HG02610 (cell line): ENCODE measurements around the gene OCLN.
"Not testable (repeated sequence)": the region's sequence is repeated elsewhere in the genome, so short reads cannot be mapped to it uniquely, and the experiment has no call there.

Source experiments
- ATAC-seq: cut with Tn5 transposase; IDR thresholded peaks from one replicate; pipeline ENCODE4 v1.9.1; 2021; ENCODE audit warnings: mild to moderate bottlenecking, moderate library complexity; ENCODE audit not compliant: unreplicated experiment

Gene OCLN

DNA sequence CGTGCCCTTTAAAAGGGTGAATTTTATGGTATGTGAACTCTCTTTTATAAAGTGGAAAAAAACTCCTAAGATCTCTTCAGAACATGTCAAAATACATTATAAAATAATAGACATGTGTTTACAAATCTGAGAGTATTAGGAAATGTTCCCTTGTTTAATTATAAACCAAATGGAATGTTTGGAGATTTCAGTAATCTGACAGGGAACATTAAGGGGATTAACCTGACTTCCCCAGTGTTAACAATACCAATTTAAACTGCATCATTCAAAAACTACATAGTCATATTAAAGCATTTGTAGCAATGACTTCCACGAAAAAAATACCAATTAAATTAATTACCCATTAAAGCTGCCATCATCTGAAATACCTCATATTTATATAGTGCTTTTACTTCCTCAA lies 1.6 kb upstream of the OCLN start:
- ATAC-seq = no peak

DNA sequence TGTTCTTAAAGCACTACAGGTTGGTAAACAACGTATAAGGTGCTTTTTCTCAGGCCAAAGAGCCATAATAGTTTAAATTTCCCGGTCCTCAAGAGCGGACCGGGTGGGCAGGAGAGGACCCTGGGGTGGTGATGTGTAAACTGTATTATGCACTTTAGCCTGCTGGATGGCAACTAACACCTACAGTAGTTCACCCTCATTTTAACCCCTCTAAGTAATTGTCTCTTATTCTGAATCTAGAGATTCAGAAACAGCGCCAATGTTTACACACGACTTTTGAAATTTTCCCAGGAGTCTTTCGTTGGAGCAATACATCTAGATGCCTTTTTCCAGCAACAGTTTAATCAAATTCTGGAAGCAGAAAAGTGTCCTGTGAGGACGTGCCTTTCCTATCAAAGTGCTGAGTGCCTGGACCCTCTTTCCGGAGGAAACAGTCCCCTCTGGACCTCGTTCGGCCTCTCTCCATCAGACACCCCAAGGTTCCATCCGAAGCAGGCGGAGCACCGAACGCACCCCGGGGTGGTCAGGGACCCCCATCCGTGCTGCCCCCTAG lies 676 bp upstream of the OCLN start:
- no peak for ATAC-seq

DNA sequence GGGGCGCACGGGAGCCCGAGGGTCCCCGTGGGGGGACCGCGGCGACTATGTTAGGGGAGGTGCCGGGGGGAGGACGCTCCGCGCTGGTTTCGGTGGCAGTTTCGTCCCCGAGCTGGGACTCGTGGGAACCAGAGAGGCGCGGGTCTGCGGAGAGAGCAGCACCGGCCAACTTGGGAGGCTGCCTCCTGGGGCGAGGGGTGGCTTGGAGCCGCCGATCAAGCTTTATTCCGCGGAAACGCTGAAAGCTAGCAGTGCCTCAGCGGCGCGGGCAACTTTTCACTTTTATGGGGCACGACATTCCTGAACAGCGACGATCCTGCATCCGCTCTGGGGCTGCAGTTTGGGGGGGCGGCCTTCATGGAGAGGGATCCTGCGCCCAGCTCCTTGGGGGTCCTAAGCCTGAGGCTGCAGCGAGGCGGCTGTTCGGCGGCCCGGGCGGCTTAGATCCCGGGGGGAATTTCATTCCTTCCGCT lies 369 bp downstream of the OCLN start:
- peak; percentile 39 for ATAC-seq

DNA sequence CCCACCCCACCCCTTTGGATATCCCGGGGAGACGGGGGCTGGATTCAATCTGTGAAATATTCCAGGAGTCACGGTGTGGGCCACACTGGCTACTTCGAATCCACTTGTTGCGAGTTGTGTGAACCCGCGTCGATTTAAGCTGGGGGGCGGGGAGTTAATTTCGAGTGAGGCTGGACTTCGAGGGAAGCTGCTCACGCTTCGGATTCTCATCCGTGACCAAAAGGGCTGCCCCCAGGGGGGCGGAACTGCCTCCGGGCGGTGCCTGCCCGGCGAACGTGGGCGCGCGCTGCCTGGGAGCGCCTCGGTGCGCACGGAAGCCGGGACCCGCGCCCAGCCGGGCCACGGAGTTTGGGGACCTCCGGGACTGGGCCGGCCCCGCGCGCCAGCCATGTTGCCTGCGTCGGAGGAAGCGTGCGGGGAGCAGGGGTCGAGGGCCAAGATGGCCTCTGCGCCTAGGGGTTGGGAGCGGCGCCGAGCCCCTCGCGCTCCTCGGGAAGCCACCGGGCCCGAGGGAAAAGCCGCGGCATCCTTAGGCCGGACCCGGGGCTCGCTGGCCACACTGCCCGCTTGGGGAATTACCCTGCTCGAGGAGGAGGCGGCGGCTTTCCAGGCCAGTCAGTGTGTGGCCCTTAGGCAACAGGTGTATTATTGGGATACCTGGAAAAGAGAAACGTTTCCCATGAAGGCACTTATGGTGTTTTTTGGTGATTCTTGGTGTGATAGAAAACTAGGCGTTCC lies 975 bp downstream of the OCLN start:
- no peak for ATAC-seq

DNA sequence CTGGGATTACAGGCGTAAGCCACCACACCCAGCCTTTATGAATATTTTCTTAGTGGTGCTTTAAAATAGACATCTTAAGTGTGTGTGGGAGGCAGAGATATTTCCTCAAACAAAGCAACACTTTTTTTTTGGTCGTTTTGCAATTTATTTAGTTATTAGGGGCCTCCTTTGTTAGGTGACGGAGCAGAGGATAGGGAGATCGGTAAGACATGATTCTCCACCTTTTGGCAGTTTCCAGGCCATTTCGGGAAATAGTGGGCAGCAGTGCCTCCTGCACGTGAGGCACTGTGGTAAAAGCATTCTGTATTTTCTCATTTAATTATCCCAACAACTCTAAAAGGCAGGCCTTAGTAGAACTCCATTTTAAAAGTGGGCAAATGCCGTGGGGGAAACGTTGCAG lies 1.9 kb downstream of the OCLN start:
- ATAC-seq = no peak

DNA sequence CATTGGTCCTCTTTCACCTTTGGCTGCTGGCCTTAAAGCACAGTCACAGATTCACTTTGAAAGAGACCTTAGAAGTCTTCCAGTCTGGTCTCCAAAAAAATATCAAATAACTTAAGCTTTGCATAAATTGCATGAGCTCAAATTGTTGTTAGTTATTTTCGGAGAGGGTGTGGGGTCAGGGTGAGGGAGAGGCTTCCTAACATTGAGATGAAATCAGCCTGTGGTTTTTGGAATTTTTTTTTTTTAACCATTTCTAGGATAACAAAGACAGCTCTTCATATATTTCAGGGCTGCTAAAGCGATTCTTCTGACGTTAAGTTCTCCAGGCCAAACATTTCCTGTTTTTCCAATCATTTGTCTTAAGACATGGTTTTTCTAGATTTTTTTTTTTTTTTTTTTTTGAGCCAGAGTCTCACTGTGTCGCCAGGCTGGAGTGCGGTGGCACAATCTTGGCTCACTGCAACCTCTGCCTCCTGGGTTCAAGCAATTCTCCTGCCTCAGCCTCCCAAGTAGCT lies 4.5 kb downstream of the OCLN start:
- no peak for ATAC-seq

DNA sequence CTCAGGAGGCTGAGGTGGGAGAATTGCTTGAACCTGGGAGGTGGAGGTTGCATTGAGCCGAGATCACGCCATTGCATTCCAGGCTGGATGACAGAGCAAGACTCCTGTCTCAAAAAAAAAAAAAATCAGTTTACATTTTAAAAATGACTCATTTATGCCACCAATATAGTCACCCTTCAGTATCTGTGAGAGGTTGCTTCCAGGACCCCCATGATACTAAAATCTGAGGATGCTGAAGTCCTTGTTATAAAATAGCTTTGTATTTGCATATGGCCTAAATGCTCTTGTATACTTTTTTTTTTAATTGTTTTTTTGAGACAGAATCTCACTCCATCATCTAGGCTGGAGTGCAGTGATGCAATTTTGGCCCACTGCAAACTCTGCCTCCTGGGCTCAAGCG lies 5.8 kb downstream of the OCLN start:
- no peak for ATAC-seq

DNA sequence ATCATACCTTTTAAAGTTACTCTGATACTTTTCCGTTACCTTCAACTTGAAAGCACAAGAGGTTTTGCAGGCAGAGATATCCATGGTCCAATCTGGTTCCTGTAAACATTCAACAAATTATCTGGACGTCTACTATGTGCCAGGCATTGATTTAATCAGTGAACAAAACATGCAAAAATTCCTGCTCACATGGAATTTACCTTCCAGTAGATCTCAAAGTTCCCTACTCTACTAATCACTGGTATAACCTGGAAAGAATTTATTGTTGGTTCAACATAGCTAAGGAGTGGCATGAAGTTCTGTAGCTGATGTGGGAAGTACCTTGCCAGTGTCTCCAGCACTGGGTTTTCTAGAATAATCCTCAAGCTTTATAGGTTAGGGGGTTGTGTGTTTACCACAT lies 9.8 kb downstream of the OCLN start:
- no peak for ATAC-seq

DNA sequence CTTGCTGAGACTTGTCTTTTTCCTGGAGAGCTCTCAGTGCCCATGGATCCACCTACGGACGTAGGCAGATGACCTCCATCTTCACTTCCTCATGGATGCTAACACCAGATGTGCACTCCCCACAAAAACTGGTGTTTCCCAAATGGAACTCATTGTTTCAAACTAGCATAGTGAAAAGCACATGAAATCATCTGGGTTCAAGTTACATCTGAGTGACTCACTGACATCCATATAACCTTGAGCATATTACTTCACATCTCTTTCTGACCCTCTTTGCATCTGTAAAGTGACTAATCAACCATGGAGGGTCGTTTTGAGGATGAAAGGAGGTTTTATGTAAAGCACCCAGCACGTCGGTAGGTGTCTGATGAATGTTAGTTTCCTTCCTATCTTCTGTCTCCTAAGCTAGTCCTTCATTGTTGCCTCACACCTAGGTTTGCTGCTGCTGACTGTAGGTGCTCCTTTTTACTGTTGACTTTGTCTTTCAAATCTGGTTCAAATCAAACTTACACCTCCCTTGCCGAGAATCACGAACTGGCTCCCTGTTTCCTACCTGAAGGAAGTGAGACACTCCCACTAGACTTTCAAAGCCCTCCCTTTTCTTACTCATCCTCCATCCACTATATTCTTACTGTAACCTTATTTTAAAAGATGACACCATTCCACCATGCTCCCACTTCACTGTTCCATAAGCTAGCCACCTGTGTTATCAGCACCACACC lies 10.3 kb downstream of the OCLN start:
- ATAC-seq = no peak

DNA sequence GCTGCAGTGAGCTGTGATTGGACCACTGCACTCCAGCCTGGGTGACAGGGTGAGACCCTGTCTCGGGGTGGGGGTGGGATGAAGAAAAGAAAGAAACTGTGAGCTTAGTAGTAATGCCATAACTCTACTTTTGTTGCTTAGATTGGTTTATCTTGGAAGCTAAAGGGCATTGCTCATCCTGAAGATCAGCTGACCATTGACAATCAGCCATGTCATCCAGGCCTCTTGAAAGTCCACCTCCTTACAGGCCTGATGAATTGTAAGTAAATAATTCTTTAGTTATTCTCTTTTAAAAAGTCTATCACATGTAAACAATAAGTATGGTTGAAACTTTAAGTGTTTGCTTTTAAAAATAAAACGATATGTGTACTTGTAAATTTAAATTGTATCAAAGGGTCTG lies 11.4 kb downstream of the OCLN start:
- no peak for ATAC-seq

DNA sequence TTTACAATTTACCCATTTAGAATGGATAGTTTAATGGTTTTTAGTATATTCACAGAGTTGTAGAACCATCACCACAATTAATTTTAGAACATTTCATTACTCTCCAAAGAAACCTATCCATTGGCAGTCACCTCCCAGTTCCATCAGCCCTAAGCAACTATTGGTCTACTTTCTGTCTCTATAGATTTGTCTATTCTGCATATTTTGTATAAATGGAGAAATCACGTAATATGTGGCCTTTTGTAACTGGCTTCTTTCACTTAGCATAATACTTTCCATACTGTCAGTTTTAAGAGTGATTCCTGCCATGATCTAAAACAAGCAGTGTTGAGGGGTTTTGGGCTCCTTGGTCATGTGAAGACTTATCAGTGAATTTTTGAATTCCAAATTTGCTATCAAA lies 12.7 kb downstream of the OCLN start:
- ATAC-seq = no peak

DNA sequence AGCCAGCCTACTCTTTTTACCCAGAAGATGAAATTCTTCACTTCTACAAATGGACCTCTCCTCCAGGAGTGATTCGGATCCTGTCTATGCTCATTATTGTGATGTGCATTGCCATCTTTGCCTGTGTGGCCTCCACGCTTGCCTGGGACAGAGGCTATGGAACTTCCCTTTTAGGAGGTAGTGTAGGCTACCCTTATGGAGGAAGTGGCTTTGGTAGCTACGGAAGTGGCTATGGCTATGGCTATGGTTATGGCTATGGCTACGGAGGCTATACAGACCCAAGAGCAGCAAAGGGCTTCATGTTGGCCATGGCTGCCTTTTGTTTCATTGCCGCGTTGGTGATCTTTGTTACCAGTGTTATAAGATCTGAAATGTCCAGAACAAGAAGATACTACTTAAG lies 16.6 kb downstream of the OCLN start:
- ATAC-seq = no peak

DNA sequence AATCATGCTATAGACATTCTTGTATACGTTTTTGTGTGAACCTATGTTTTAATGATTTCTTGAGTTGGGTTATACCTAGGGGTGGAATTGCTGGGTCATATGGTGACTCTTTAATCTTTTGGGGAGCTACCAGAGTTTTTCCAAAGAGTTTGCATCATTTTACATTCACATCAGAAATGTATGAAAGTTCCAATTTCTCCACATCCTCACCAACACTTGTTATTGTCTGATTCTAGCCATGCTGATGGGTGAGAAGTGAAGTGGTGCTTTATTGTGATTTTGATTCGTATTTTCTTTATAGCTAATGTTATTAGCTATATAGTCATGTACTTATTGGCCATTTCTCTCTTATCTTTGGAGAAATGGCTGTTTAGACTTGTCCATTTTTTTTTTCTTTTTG lies 18.1 kb downstream of the OCLN start:
- no peak for ATAC-seq

DNA sequence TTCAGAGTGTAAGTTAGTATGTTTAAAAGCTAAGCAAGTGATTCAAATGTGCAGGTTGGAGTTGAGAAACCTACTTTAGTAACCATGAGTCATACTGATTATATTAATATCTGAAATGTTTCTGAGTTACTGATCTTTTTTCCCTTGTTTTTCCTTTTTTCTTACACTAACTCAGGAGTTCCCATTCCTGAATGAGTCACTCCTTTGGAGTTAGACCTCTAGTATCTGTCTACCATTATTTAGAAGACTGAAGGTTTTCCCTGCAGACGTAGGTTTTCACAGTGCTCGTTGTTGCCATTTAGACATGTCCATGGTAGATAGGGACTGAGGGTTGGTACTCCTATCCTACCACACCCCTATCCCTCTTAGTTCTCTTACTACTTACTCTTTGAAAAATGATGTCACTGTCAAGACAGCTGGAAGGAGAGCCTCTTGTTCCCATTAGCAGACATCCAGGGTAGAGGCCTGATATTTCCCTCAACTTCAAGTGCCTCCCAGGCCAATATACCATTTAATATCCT lies 20.2 kb downstream of the OCLN start:
- ATAC-seq = no peak

DNA sequence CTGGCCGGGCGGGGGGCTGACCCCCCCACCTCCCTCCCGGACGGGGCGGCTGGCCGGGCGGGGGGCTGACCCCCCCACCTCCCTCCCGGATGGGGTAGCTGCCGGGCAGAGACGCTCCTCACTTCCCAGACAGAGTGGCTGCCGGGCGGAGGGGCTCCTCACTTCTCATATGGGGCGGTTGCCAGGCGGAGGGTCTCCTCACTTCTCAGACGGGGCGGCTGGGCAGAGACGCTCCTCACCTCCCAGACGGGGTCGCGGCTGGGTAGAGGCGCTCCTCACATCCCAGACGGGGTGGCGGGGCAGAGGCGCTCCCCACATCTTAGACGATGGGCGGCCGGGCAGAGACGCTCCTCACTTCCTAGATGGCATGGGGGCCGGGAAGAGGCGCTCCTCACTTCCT lies 23.0 kb downstream of the OCLN start:
- ATAC-seq = not testable (repeated sequence)

DNA sequence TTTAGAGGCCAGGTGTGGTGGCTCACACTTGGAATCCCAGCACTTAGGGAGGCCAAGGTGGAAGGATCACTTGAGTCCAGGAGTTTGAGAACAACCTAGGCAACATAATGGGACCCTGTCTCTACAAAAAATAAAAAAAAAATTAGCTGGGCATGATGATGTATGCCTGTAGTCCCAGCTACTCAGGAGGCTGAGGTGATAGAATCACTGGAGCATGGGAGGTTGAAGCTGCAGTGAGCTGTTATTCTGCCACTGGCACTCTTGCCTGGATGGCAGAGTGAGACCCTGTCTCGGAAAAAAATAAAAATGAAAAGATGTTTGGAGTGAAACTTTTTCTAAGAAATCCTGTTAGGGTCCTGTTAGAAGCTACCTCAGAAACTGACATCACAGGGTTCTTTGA lies 24.2 kb downstream of the OCLN start:
- no peak for ATAC-seq

DNA sequence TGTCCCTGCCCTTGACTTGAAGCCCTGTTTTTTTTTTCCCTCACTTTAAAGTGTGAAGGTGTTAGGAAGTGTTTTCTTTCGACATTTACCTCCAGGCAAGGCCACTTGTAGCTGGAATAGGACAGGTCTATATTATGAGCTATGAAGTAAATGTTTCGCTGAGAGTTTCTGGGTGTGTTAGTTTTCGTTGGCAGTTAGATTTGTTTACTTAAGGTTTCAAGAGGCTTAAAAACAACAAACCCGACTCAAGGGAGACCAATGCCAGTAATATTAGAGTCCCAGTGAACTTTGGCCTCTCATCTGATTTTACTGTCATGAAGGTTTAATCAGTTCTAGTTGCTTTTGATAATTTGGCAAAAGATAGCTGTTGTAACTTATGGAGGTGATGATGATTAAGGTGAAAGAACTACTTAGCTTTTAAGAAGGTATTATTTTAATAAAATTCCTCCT lies 25.2 kb downstream of the OCLN start:
- ATAC-seq = no peak

DNA sequence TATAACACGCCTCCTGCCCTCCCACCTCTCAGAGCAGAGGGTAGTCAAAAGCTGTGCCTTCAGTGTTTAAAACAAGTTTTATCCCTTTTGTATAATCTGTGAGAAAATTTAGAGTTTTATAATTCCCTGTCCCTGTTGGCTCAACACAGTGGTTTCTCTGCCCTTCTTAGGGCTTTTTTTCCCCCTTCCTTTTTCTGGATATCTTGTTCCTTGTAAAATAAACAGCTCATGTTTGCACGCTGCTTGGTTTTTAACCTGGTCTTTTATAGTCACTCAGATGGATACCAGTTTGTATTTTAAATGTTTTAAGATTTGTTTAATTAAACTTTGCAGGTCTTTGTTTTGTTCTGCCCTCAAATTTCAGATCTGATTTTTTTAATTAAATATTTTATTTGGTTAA lies 26.7 kb downstream of the OCLN start:
- no peak for ATAC-seq

DNA sequence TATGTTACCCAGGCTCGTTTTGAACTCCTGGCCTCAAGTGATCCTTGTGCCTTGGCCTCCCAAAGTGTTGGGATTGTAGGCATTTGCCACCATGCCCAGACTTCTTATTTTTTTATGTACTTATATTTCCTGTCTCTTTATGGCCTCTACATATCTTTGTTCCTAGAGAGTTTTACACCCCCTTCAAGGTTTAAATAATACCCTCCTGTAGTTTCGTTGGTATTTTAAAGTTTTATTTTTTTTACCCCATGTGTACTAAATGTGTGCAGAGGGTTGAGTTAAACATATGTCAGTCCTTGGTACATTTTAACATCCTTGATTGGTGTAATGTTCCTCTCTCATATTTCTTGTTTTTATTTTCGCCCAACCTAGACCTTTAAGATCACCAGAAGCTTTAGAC lies 29.4 kb downstream of the OCLN start:
- ATAC-seq = no peak

DNA sequence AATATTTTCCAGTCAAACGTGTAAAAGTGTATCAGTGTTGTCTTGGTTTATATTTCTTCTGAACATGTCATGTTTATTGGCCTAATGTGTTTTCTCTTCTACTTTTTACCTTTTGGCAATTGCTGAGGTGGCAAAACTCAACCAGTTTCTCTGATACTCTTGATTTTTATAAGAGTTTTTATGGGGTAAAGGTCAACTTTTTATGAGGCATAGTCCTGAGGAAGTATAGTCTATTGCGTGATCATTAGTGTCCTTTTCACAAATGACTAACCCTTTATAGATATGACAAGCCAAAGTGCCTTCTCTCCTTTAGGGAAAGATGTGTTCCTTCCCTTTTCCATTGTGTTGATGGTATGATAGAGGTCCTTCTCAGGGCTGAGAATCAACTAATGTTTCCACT lies 32.9 kb downstream of the OCLN start:
- no peak for ATAC-seq

DNA sequence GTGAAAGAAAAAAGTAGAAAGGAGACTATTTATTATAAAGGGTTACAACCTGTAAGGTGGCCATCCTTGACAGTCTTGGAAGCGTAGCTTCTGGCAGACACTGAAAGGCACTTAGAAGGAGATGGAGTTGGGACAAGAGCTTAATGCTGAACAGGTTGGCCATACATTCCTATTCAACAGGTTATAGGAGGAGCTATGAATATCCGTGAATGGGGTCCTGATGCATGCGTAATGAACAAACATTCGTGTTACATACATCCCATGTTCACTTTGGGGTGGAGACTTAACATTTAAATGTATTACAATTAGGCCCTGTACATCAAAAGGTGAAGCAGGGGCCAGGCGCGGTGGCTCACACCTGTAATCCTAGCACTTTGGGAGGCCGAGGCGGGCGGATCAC lies 34.1 kb downstream of the OCLN start:
- no peak for ATAC-seq
